ENCODE results near the gene USP20. TPM values are rescaled to one million over a fixed set of nuclear protein-coding genes. Genes with fewer than 3 reads are reported as not detected.
"Not testable (repeated sequence)": the region's sequence is repeated elsewhere in the genome, so short reads cannot be mapped to it uniquely, and the experiment has no call there.

USP20 gene
- total RNA-seq = 11.8 TPM

DNA sequence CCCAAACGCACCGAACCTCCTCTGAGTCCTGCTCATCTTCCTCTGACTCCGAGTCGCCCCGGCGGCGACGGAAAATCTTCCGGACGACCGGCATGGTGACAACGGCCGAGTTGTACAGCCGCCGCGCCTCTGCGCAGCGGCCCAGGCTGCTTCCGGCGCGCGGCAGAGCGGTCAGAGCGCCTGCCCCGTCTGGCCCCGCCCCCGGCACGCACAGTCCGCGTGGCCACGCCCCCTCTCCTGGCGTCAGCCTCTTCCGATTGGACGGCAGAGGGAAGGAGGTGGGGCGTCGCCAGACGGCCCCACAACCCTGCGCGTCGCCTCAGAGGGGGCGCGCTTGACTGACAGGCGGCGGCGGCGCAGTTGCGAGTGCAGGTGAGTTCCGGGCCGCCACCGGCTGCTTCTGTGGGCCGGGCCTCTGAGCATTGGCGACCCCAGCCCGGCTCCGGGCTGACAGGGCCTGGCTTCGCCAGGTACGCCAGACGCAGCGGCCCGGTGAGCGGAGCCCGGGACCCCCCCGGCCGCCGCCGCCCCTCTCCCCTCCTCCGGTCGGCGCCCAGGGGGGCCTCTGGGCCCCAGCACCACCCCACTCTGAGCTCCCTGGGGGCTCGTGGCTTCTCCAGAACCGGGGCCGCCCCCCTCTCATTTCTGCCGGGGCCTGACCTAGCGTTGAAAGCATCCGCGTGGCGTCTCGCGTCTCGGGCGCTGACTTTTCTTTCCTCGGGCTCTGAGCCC, at the start of gene USP20, which contains the start of gene C9orf78:
USP20 (plus strand) TSS at position 331 of the 732 bp plus-strand sequence. CDS start 17,098 bp downstream, outside the sequence.
C9orf78 (minus strand) TSS at position 148 of the 732 bp plus-strand sequence; CDS start at position 94, 54 bp downstream.
- no peak for FAIRE-seq

DNA sequence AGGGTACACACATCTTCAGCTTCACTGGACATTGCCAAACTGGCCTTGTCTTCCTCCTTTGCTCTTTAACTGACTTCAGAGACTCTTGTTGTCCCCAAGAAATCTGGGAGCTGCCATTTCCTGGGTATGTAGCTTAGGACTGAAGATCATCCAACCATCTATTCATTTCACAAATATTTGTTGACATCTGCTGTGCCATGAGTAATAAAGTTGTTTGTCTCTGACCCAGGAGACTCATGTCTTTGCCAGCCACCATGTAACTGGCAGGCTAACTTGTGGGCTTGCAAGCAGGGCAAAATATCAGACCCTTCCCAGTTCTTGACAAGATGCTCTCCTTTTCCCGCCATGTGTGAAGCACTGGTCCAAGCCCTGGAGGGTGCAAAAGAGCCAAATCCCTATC, 49.4 kb upstream of the USP20 start:
- FAIRE-seq (no peak), DNase-seq (ENCODE audit: low spot score in 2 of 2) (no peak)

More for the DNA sequence above, at the start of gene USP20, which contains the start of gene C9orf78:
- peak; percentile 99 to 100 for DNase-seq (ENCODE audit: low spot score in 2 of 2)

DNA sequence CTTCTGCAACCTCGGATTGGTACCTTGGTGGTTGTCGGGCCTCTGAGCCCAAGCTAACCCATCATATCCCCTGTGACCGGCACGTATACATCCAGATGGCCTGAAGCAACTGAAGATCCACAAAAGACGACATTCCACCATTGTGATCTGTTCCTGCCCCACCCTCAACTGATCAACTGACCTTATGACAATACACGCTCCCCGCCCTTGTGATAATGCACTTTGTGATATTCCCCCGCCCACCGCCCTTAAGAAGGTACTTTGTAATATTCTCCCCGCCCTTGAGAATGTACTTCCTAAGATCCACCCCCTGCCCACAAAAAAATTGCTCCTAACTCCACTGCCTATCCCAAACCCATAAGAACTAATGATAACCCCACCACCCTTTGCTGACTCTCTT, 48.8 kb upstream of the USP20 start:
- no peak for FAIRE-seq
- DNase-seq (ENCODE audit: low spot score in 2 of 2) = no peak

DNA sequence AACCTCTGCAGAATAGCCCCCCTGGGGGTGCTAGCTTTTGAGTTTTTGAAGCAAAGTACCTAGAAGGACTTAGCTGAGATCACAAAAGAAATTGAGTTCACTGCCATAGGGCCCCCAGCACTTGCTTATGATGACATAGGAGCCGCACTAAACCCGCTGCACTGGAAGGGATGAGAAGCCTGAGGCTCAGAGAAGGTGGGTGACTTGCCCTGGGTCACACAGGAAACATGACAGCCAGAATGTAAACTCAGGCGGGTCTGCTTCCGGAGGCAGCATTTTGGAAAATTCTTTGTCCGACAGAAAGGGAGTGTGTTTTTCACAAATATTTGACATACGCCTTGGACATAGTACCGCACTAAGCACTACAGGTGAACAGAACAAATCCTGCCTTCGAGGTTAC, 40.7 kb upstream of the USP20 start:
- FAIRE-seq (no peak), DNase-seq (ENCODE audit: low spot score in 2 of 2) (no peak)

DNA sequence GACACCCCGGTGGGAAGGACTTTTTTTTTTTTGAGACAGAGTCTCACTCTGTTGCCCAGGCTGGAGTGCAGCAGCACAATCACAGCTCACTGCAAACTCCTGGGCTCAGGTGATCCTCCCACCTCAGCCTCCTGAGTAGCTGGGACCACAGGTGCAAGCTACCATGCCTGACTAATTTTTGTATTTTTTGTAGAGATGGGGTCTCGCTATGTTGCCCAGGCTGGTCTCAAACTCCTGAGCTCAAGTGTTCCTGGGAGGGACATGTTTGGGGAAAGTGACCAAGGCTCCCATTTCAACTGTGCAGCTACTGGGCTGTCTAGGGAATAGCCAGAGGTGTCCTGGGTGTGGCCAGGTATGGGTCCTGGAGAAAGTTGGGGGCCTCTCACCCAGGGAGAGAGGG, 39.2 kb upstream of the USP20 start:
- DNase-seq (ENCODE audit: low spot score in 2 of 2); FAIRE-seq: not testable (repeated sequence)

DNA sequence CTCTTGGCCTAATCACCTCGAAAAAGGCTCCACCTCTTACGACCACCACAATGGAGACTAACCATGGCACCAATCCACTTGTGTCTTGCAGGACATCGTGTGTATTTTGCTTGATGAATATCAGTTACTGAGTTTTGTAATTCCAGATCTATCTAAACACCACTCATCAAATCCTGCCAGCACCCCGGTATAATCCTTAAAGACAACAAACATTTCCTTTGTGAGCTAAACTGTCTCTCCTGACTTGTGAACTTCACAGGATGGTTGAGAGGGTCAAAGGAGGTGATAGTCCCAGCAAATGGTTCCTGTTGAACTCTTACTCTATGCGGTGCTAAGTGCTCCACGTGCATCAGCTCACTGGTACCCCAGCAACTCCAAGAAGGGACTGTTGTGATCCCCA, 36.3 kb upstream of the USP20 start:
- DNase-seq (ENCODE audit: low spot score in 2 of 2) (no peak), FAIRE-seq (no peak)

DNA sequence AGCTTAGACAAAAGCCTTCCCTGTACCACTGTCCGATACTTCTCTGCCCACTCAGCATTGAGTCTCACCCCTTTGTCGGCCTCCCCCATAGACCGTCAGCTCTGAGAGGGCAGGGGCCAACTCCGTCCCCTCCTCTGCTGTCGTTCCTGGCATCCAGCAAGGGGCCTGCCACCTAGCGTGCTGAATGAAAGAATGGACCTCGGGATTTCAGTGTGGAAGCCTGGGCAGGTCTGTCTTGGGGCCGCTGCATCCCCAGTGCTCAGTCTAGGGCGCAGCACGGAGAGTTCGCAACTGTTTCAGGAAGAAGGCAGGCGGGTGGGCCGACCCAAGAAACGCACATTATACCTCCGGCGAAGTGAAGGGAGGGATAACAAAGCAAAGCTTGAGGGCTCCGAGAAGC, 33.8 kb upstream of the USP20 start:
- FAIRE-seq (no peak), DNase-seq (ENCODE audit: low spot score in 2 of 2) (no peak)

DNA sequence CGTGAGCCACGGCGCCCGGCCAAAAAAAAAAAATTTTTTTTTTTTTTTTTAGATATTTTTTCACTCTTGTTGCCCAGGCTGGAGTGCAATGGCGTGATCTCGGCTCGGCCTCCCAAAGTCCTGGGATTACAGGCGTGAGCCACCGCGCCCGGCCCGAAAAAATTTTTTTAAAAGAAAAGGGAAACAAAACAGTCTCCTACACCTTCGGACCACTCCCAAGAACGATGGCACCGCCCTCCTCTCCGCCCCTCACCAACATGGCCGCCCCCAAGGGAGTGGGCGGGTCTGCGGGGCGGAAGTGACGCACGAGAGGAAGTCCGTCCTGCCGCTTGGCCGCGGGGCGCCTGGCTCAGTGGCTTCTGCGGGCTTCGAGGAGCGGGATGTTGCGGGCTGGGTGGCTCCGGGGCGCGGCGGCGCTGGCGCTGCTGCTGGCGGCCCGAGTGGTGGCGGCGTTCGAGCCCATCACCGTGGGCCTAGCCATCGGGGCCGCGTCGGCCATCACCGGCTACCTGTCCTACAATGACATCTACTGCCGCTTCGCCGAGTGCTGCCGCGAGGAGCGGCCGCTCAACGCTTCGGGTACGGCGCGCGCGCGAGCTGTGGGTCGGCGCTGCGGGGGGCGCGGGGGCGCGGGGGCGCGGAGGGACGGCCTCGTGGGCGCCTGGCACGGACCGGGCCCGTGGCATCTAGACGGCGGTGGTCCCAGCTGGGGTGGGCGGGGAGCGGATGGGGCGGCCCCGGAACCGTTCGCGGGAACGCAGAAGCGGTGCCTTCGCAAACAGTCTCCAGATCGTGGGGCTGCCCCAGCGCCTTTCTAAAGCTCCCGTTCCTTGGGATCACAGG, 32.2 kb upstream of the USP20 start, which contains the start of gene TOR1B:
TOR1B (plus strand) TSS at position 352 of the 843 bp plus-strand sequence; CDS start at position 381, 29 bp downstream.
- peak; percentile 91 to 93 for DNase-seq (ENCODE audit: low spot score in 2 of 2)
- FAIRE-seq = no peak

DNA sequence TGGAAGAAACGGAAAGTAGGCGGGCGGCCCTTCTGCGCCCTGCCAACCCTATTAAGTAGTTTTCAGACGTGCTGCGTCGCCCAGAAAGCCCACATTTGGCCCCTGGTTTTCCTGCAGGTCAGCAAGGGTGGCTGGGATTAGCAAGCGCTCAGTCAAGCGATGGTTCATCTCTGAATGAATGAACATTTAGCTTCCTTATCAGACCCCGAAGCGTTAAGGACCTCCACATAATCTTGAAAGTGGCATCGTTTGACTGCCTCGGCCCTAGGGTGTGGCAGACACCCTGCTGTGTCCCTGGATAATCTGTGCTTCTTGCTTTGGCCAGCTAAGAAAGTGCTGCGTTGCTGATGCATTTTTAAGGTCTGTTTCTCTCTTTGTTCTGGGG, 31.6 kb upstream of the USP20 start:
- FAIRE-seq = no peak
- no peak for DNase-seq (ENCODE audit: low spot score in 2 of 2)

DNA sequence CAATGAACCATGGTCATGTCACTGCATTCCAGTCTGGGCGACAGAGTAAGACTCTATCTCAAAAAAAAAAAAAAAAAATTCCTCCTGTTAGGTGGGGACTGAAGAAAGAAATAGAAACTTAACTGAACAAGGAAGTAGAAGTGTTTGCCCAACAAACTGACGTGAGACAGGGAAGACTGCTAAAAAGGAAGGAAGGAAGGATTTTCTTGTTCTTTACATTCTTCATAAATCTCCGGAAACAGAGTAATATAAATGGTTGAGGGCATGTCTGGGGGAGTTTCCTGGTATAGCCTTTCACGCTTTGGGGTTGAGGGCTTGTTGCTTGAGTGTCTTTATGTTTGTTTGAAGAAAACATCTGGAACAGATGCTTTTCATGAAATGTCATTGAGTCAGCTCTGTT, 29.2 kb upstream of the USP20 start:
- FAIRE-seq (no peak), DNase-seq (ENCODE audit: low spot score in 2 of 2) (no peak)

DNA sequence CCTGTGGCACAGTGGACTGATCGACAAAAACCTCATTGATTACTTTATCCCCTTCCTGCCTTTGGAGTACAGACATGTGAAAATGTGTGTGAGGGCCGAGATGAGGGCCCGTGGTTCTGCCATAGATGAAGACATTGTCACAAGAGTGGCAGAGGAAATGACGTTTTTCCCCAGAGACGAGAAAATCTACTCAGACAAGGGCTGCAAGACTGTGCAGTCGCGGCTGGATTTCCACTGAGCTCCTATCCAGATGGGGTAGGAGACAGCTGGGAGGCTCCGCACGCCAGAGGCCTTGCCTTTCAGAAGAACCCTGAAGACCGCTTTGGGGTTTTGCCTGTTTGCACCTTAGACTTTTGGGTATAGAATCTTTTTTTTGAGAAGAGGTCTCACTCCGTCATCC, 25.9 kb upstream of the USP20 start:
- no peak for FAIRE-seq
- no peak for DNase-seq (ENCODE audit: low spot score in 2 of 2)

DNA sequence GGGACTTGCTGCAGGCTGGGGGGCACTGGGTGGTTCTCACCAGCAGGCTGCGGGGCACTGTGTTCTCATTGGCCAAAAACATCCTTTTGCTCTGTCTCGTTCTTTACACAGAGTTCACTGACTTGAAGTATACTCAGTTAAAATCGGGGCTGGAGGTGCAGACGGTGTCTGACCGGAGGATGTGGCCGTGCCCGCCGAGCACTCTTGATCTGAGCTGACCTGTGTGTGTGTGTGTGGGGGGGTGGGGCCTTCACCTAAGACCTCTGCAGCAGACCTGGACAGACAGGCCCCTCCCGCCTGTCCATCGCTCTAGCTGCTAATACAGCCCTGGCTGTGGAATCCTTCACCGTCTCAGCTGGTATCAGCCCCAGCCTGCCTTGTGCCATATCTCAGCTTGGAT, 25.1 kb upstream of the USP20 start:
- no peak for FAIRE-seq
- no peak for DNase-seq (ENCODE audit: low spot score in 2 of 2)

DNA sequence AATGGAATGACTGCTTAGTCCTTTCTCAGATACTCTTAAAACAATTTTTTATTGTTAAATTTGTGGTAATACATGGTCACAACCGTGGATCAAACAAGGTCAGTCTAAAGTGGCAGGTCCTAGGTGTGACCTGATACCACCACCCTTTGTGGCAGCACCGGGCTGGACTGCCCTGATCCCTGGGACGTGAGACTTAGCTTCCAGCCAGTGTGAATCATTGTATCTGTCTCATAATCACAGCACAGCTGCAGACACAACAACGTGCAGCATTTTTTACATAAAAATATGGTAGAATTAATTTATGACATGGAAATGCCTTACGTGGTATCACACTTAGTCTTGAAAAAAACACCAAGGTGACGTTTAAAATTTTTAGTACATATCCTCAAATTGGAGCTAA, 24.5 kb upstream of the USP20 start:
- FAIRE-seq = no peak
- no peak for DNase-seq (ENCODE audit: low spot score in 2 of 2)

DNA sequence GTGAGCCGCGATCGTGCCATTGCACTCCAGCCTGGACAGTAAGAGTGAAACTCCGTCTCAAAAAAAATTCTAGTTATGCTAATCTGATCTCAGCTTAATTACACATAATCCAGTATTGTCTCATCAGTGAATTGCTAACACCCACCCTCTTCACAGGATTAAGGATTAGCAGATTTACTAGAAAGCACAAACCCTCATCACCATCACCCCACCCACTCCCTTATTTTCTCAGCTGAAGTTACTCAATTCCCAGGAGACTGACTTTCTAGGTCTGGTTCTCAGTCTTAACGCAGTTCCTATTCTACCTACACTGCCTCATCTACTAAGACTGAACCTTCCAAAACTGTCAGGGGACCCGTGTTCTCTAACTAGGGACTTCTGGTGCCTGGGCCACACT, 23.3 kb upstream of the USP20 start:
- no peak for DNase-seq (ENCODE audit: low spot score in 2 of 2)
- no peak for FAIRE-seq

DNA sequence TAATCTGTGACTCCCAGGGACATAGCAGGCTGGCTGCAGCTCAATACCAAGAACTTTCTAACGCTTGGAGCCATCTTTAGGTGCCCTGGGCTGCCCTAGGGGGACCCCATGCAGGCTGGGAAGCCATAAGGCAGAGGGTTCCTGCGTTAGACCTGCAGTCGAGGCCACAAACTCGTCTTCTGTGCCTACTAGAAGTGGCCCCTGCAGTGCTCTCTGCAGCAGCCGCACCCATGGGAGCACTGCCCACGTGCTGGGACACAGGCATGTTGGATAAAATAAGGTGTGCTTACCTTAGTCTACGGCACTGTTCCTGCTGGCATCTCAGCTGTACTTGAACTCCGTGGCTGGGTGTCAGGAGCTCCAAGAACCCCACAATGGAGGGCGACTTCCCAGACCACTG, 22.9 kb upstream of the USP20 start:
- no peak for DNase-seq (ENCODE audit: low spot score in 2 of 2)
- FAIRE-seq = no peak

DNA sequence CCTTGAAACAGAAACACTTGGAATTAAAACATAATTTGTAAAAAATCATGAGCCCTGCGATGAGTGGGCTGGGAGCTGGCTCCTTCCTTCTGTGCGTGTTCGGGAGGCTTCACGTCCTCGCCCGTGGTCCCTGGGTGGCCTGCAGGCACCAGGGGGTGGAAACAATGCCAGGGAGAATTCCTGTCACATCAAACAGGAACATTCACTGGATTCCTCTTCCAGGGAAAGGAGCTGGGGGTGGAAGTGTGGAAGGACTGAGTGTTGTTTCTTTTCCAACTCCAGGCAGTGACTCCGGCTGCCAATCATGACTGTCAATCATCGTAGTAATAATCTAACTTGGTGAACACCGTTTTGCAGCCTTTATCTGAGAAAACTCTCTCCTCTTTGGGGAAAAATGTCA, 21.6 kb upstream of the USP20 start:
- no peak for FAIRE-seq

DNA sequence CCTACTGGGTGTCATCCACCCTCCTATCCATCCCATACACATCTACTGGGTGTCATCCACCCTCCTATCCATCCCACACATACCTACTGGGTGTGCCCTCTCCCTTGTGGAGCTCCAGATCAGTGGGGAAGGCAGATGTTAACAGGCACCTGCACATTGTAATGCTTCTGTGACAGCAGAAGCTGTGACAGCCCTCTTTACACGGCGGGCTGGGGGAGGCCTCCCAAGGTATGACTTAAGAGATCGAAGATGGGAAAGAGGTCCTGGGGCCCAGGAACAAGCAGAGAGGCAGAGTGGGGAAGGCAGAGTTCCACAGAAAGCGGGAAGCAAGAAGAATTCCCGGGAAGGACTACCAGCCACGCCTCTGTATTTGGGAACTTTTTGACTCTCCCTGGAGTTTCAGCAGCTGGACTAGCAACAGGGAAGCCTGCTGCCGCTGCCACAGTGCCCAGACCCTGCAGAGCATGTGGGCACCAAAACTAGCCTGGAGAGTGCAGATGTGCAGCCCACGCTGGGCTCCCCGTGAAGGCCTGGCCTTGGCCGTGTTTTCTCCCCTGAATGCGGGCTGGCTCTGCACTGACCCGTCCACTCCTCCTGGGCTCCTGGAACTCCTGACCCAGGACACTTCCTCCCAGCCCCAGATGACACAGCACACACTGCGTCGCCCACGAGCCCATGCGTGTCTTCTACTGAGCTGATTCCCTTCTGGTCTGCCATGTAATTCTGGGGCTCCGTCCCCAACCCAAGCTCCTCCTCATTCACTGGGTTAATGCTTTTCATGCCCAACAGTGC, 20.6 kb upstream of the USP20 start:
- DNase-seq (ENCODE audit: low spot score in 2 of 2) (no peak), FAIRE-seq (no peak)

More for the DNA sequence above, 21.6 kb upstream of the USP20 start:
- no peak for DNase-seq (ENCODE audit: low spot score in 2 of 2)

DNA sequence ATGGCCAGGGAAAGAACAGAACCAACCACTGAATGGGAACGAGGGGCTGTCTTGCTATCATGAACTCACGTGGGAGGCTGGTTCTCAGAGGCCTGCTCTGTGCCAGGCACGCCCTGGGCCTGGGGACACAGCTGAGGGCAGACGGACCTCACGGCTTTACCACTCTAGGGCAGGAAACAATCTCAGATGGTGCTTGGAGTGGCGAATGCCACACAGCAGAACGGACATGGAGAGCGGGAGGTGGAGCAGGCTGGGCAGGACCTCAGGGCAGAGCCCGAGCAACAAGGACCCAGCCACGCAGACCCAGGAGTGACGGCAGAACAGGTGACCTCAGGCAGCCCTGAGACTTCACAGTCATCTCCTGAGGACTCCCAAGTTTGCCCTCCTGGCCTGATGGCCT, 20.0 kb upstream of the USP20 start:
- DNase-seq (ENCODE audit: low spot score in 2 of 2) = no peak
- FAIRE-seq = no peak

DNA sequence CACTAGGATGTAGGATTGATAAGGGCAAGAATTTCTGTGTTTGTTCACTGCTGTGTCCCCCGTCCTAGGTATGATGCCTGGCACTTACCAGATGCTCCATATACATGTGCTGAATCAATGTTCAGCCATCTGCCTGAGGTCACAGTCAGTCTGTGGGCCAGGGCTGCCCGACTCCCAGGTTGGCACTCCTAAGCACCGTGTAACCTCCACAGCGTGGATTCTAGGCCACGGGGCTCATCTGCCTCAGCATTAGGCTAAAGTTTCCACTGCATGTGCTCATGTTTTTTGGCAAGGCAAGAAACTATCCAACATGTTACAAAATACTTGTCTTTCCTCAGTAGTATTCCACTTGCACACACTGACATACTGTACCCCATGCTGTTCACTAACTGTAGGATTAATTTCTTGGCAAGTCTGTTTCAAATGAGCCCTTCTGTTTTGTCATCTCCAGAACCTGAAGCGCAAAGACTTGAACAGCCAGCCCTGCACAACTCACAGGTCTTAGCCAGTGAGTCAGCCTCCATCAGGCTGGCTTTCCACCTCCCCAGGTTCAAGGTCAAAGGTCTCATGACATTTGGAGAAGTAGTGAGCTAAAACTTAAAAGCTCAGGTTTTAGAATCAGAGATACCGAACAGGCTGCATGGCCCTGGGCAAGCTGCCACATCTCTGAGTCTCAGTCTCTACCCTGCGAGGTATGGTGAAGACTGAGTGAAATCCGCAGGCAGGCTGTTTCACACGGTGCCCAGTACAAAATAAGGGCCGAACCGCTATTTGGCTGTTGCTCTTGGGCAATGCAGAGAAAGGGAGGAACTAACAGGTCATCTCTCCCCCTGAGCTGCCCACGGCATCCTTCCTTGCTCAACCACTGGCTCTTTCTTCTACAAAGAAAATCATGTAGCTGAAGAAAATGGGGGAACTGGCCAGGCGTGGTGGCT, 18.5 kb upstream of the USP20 start:
- no peak for FAIRE-seq
- DNase-seq (ENCODE audit: low spot score in 2 of 2) = no peak

Data from frontal cortex (tissue), 4 donors.